GM12892 (cell line): Measurements from ENCODE around the gene TEX9.

Experiments used
- POLR2A ChIP-seq: IDR thresholded peaks from 2 replicates; pipeline ENCODE4 v1.6.1; 2011; ENCODE audit warnings: low read depth, low read length, control low read depth
- TAF1 ChIP-seq: IDR thresholded peaks from 2 replicates; pipeline ENCODE4 v1.6.1; 2011; ENCODE audit warnings: low read depth, mild to moderate bottlenecking, control low read depth, low read length, borderline replicate concordance

DNA sequence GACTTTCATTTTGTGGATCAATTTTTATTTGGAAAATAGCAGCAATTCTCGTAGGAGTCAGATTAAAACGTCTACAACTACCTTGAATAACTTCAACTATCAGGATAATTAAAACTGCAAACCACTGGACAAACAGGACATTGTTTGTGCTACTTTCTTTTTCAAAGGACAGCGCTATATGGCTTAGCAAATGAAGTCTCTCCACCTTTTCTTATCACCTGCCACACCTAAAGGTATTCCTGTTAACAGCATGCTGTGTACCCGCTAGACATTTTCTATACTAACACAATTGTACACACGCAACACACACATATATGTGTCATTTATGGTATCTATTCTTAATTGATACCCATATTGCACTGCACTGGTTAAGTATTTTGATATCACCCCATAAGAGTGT lies 80.5 kb downstream of the TEX9 start:
- no peak for TF ChIP-seq POLR2A
- TF ChIP-seq TAF1, result no peak
